ENCODE results near the gene EPB41L4B. TPM values are rescaled to one million over a fixed set of nuclear protein-coding genes. Genes with fewer than 3 reads are reported as not detected.
A peak's percentile ranks its signal among the peaks of the same experiment; 100 is the strongest.

Gene EPB41L4B
- total RNA-seq, 1 experiment from 2014 or later: not detected

DNA sequence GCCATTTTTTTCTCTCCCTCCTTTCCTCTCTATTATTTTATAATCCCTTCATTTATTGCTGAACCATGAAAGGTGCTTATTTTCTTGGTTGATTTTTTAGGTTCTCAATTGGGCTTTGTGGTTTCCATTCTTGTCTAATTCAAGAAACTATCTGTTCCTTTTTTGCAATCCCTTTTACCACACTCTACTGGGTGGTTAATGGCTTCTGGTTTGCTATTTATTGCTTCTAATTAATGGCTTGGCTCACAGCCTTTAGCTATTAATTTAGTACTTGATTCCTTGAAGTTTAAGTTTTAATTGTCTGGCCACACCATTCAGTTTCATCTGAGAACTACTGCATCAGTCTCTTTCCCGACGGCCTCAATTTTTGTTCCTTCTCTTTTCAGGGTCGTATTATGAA is 159.4 kb downstream of the EPB41L4B start:
- Histone ChIP-seq H3K4me3 (ENCODE audit: low read length) (no peak overlapping the region), H3K9me3 (ENCODE audit: low read length) (no peaks in the 10 kb centered on the region), H3K9me2 (replicated peaks; ENCODE audit: insufficient read depth, low read length) (no peaks in the 10 kb centered on the region), H4K20me1 (ENCODE audit: insufficient read depth, low read depth, low read length) (no peaks in the 10 kb centered on the region), H3K36me3 (ENCODE audit: insufficient read depth, low read length) (no peaks in the 10 kb centered on the region), H3K9ac (ENCODE audit: low read length) (no peak overlapping the region), H3K27ac (ENCODE audit: low read length) (no peak overlapping the region), H3K4me2 (ENCODE audit: low read depth, low read length, poor library complexity, severe bottlenecking) (no peak overlapping the region), H2AFZ (ENCODE audit: low read length) (no peak overlapping the region), H3K27me3 (ENCODE audit: low read length) (no peaks in the 10 kb centered on the region), H3K79me2 (ENCODE audit: low read length) (no peaks in the 10 kb centered on the region), H3K4me1 (ENCODE audit: low read length) (peaks cover 2% of the 10 kb centered on the region; the same call in 1 of the 2 replicates)
- peak; percentile 50 for DNase-seq

DNA sequence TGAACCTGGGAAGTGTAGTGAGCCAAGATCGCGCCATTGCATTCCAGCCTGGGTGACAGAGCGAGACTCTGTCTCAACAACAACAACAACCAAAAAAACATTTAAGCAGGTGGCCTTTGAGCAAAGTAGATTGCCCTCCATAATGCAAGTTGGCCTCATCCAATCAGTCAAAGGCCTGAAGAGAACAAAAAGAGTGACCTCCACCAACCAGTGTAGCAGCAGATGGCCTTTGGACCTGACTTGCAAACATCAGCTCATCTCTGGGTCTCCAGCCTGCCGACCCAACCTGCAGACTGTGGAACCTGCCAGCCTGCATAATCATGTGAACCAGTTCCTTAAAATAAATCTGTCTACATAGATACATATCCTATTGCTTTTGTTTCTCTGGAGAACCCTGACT is 161.3 kb downstream of the EPB41L4B start:
- no peak overlapping the region for H3K9ac ChIP-seq (ENCODE audit: low read length)
- H4K20me1 ChIP-seq (ENCODE audit: insufficient read depth, low read depth, low read length): no peaks in the 10 kb centered on the region
- no peaks in the 10 kb centered on the region for H3K36me3 ChIP-seq (ENCODE audit: insufficient read depth, low read length)
- H3K9me2 ChIP-seq (replicated peaks; ENCODE audit: insufficient read depth, low read length): no peaks in the 10 kb centered on the region
- no peak overlapping the region for H3K4me2 ChIP-seq (ENCODE audit: low read depth, low read length, poor library complexity, severe bottlenecking)
- no peak overlapping the region for H3K4me3 ChIP-seq (ENCODE audit: low read length)
- DNase-seq: no peak
- no peaks in the 10 kb centered on the region for H3K9me3 ChIP-seq (ENCODE audit: low read length)
- H3K27me3 ChIP-seq (ENCODE audit: low read length): no peaks in the 10 kb centered on the region
- H3K4me1 ChIP-seq (ENCODE audit: low read length): peaks cover 2% of the 10 kb centered on the region; the same call in 1 of the 2 replicates
- no peak overlapping the region for H3K27ac ChIP-seq (ENCODE audit: low read length)
- H2AFZ ChIP-seq (ENCODE audit: low read length): no peak overlapping the region
- H3K79me2 ChIP-seq (ENCODE audit: low read length): no peaks in the 10 kb centered on the region

DNA sequence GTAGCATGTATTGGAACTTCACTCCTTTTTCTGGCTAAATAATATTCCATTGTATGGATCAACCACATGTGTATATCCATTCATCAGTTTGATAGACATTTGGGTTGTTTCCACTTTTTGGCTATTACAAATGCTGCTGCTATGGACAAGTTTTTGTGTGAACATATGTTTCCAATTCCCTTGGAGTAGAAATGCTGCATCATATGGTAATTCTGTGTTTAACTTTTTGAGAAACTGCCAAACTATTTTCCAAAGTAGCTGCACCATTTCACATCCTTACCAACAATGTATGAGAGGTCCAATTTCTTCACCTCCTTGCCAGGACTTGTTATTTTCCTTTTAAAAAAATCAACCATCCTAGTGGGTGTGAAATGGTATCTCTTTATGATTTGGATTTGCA is 162.2 kb downstream of the EPB41L4B start:
- H3K4me1 ChIP-seq (ENCODE audit: low read length): no peaks in the 10 kb centered on the region
- H3K9me3 ChIP-seq (ENCODE audit: low read length): no peaks in the 10 kb centered on the region
- H3K9me2 ChIP-seq (replicated peaks; ENCODE audit: insufficient read depth, low read length): no peaks in the 10 kb centered on the region
- no peak overlapping the region for H3K4me3 ChIP-seq (ENCODE audit: low read length)
- no peaks in the 10 kb centered on the region for H3K36me3 ChIP-seq (ENCODE audit: insufficient read depth, low read length)
- no peak for DNase-seq
- H4K20me1 ChIP-seq (ENCODE audit: insufficient read depth, low read depth, low read length): no peaks in the 10 kb centered on the region
- no peak overlapping the region for H3K4me2 ChIP-seq (ENCODE audit: low read depth, low read length, poor library complexity, severe bottlenecking)
- H3K79me2 ChIP-seq (ENCODE audit: low read length): no peaks in the 10 kb centered on the region
- no peak overlapping the region for H2AFZ ChIP-seq (ENCODE audit: low read length)
- no peak overlapping the region for H3K9ac ChIP-seq (ENCODE audit: low read length)
- no peak overlapping the region for H3K27ac ChIP-seq (ENCODE audit: low read length)
- no peaks in the 10 kb centered on the region for H3K27me3 ChIP-seq (ENCODE audit: low read length)

DNA sequence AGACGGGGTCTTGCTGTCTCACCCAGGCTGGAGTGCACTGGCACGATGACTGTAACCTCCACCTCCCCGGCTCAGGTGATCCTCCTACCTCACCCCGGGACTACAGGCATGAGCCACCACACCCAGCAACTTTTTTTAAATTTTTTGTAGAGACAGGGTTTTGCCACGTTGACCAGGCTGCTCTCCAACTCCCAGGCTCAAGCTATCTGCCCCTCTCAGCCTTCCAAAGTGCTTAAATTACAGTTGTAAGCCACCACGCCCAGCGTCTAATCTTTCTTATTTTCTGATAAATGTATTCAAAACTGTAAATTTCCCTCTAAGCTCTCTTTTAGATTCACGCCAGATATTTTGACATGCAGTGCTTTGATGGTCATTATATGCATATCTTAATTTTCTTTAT is 164.2 kb downstream of the EPB41L4B start:
- Histone ChIP-seq H2AFZ (ENCODE audit: low read length) (no peak overlapping the region), H3K4me1 (ENCODE audit: low read length) (no peaks in the 10 kb centered on the region), H3K27me3 (ENCODE audit: low read length) (no peaks in the 10 kb centered on the region; the same call in 1 of the 2 replicates), H4K20me1 (ENCODE audit: insufficient read depth, low read depth, low read length) (no peaks in the 10 kb centered on the region), H3K27ac (ENCODE audit: low read length) (no peak overlapping the region), H3K4me3 (ENCODE audit: low read length) (no peak overlapping the region), H3K9me2 (replicated peaks; ENCODE audit: insufficient read depth, low read length) (no peaks in the 10 kb centered on the region), H3K36me3 (ENCODE audit: insufficient read depth, low read length) (no peaks in the 10 kb centered on the region), H3K79me2 (ENCODE audit: low read length) (no peaks in the 10 kb centered on the region), H3K9me3 (ENCODE audit: low read length) (0 out of 2 replicates have a peak, but pooled peaks cover 5% of the 10 kb centered on the region), H3K4me2 (ENCODE audit: low read depth, low read length, poor library complexity, severe bottlenecking) (no peak overlapping the region), H3K9ac (ENCODE audit: low read length) (no peak overlapping the region)
- DNase-seq: no peak

DNA sequence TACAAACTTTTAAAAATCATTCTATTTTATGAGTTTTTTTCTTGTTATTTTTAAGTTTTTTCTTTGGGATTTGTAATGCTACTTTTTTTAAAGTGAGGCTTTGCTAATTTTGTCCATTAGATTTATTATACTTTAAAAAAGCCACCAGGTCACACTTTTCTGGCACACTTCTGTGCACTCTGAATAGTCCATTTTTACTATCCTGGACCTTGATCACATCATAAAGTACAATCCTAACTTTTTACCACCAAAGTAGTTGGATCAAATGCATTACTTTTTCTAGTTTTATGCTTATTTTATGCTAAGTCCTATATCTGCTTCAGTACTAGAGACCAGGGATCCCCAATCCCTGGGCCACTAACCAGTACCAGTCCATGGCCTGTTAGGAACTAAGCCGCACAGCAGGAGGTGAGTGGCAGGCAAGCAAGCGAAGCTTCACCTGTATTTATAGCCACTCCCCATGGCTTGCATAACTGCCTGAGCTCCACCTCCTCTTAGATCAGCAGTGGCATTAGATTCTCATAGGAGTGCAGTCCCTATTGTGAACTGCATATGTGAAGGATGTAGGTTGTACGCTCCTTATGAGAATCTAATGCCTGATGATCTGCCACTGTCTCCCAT is 169.8 kb downstream of the EPB41L4B start:
- DNase-seq: no peak
- Histone ChIP-seq H3K4me2 (ENCODE audit: low read depth, low read length, poor library complexity, severe bottlenecking) (no peak overlapping the region), H3K79me2 (ENCODE audit: low read length) (no peaks in the 10 kb centered on the region), H3K27ac (ENCODE audit: low read length) (no peak overlapping the region), H3K9me3 (ENCODE audit: low read length) (0 out of 2 replicates have a peak, but pooled peaks cover 5% of the 10 kb centered on the region), H3K9me2 (replicated peaks; ENCODE audit: insufficient read depth, low read length) (no peaks in the 10 kb centered on the region), H3K4me3 (ENCODE audit: low read length) (no peak overlapping the region), H4K20me1 (ENCODE audit: insufficient read depth, low read depth, low read length) (no peaks in the 10 kb centered on the region), H3K4me1 (ENCODE audit: low read length) (no peaks in the 10 kb centered on the region), H2AFZ (ENCODE audit: low read length) (no peak overlapping the region), H3K9ac (ENCODE audit: low read length) (no peak overlapping the region), H3K36me3 (ENCODE audit: insufficient read depth, low read length) (no peaks in the 10 kb centered on the region), H3K27me3 (ENCODE audit: low read length) (no peaks in the 10 kb centered on the region; the same call in 1 of the 2 replicates)

DNA sequence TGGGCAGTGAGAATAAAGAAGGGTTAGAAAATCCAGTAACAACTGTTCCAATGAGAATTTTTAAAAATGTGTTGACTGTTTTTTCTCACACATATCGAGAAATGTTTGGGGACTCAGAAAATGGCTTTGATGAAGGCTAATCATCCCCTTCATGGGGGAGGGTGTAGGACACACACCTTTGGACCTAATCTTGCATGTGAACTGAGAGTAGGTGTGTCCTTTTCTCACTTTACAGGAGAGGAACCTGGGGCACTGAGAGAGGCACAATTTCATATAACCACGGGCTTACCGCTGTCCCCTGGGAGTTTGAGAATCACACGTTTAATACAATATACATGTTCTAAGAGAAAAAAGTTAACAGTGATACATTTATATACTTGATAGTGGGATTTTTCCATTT is 171.1 kb downstream of the EPB41L4B start:
- H3K9ac ChIP-seq (ENCODE audit: low read length): no peak overlapping the region
- H3K4me1 ChIP-seq (ENCODE audit: low read length): no peaks in the 10 kb centered on the region
- 0 out of 2 replicates have a peak, but pooled peaks cover 5% of the 10 kb centered on the region for H3K9me3 ChIP-seq (ENCODE audit: low read length)
- no peak overlapping the region for H3K4me3 ChIP-seq (ENCODE audit: low read length)
- no peak for DNase-seq
- H3K9me2 ChIP-seq (replicated peaks; ENCODE audit: insufficient read depth, low read length): no peaks in the 10 kb centered on the region
- no peak overlapping the region for H3K4me2 ChIP-seq (ENCODE audit: low read depth, low read length, poor library complexity, severe bottlenecking)
- no peak overlapping the region for H2AFZ ChIP-seq (ENCODE audit: low read length)
- H3K36me3 ChIP-seq (ENCODE audit: insufficient read depth, low read length): no peaks in the 10 kb centered on the region
- H4K20me1 ChIP-seq (ENCODE audit: insufficient read depth, low read depth, low read length): no peaks in the 10 kb centered on the region
- H3K27ac ChIP-seq (ENCODE audit: low read length): no peak overlapping the region
- H3K27me3 ChIP-seq (ENCODE audit: low read length): no peaks in the 10 kb centered on the region; the same call in 1 of the 2 replicates
- no peaks in the 10 kb centered on the region for H3K79me2 ChIP-seq (ENCODE audit: low read length)

DNA sequence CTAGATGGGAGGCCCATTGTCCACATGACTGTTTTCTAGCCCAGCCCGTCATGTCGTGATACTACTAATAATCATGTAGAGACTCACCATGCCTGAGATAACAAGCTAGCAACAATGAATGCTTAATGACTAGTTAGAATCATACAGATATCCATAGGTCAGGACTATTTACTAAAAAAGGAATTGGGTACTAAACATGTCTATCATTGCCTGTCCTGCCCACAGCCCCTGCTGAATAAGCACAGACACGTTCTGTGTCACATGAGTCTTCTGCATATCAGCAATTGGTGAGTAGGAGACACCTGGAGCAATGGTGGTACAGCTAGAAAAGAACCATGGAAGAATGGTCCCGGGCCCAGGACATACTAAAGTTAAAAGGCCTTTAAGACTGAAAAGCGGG is 171.8 kb downstream of the EPB41L4B start:
- Histone ChIP-seq H3K79me2 (ENCODE audit: low read length) (no peaks in the 10 kb centered on the region), H3K27ac (ENCODE audit: low read length) (no peak overlapping the region), H4K20me1 (ENCODE audit: insufficient read depth, low read depth, low read length) (no peaks in the 10 kb centered on the region), H2AFZ (ENCODE audit: low read length) (no peak overlapping the region), H3K36me3 (ENCODE audit: insufficient read depth, low read length) (no peaks in the 10 kb centered on the region), H3K9me3 (ENCODE audit: low read length) (0 out of 2 replicates have a peak, but pooled peaks cover 5% of the 10 kb centered on the region), H3K9me2 (replicated peaks; ENCODE audit: insufficient read depth, low read length) (no peaks in the 10 kb centered on the region), H3K27me3 (ENCODE audit: low read length) (no peaks in the 10 kb centered on the region; the same call in 1 of the 2 replicates), H3K4me3 (ENCODE audit: low read length) (no peak overlapping the region), H3K4me2 (ENCODE audit: low read depth, low read length, poor library complexity, severe bottlenecking) (no peak overlapping the region), H3K4me1 (ENCODE audit: low read length) (no peaks in the 10 kb centered on the region), H3K9ac (ENCODE audit: low read length) (no peak overlapping the region)
- no peak for DNase-seq

DNA sequence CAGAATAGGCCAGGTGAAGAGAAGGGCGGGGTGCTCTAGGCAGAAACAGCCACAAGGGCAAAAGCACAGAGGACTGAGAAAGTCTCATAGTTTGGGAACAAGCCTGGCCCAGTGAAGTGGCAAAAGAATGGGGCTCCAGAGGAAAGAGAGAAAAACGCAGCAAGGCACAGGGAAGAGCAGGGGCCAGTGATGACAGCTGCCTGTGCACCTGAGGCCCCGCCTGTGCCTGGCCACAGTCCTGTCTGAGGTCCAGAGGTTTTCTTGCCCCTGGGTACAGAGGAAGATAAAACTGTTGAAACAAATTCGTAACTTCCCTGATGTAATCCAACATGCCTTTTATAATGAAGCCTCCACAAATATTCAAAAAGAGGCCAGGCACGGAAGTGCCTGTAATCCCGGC is 175.8 kb downstream of the EPB41L4B start:
- H3K27ac ChIP-seq (ENCODE audit: low read length): no peak overlapping the region
- no peaks in the 10 kb centered on the region for H3K9me3 ChIP-seq (ENCODE audit: low read length)
- no peaks in the 10 kb centered on the region for H3K4me1 ChIP-seq (ENCODE audit: low read length)
- no peak for DNase-seq
- no peaks in the 10 kb centered on the region for H3K36me3 ChIP-seq (ENCODE audit: insufficient read depth, low read length)
- no peak overlapping the region for H3K4me3 ChIP-seq (ENCODE audit: low read length)
- H4K20me1 ChIP-seq (ENCODE audit: insufficient read depth, low read depth, low read length): no peaks in the 10 kb centered on the region
- no peak overlapping the region for H3K9ac ChIP-seq (ENCODE audit: low read length)
- no peak overlapping the region for H3K4me2 ChIP-seq (ENCODE audit: low read depth, low read length, poor library complexity, severe bottlenecking)
- H3K79me2 ChIP-seq (ENCODE audit: low read length): no peaks in the 10 kb centered on the region
- no peaks in the 10 kb centered on the region for H3K27me3 ChIP-seq (ENCODE audit: low read length)
- no peaks in the 10 kb centered on the region for H3K9me2 ChIP-seq (replicated peaks; ENCODE audit: insufficient read depth, low read length)
- no peak overlapping the region for H2AFZ ChIP-seq (ENCODE audit: low read length)

Measured in Karpas-422 (cell line).